Pancreas (tissue), 10 donors: ENCODE data around the gene PTPRD. TPM values are rescaled to one million over a fixed set of nuclear protein-coding genes. Genes with fewer than 3 reads are reported as not detected.

Source experiments
- ATAC-seq, 4 donors: fragments of 200-7000 bp; cut with Tn5 transposase; one replicate each; pipeline versions ENCODE4 v1.8.0 to v1.9.1; 2020; ENCODE audit warnings: mild to moderate bottlenecking in 4 of 4, moderate library complexity in 4 of 4
- DNase-seq, 6 donors: peaks; one replicate each; pipeline ENCODE4 v3.0.0-alpha.2; 2020
- FAIRE-seq: peaks from 2 replicates; lab custom pipeline; 2012; peaks lifted over from hg19 to GRCh38; lab: Jason Lieb, UNC
- H3K27ac ChIP-seq, 4 donors: fragments of 200-600 bp; sonication (generic); 1 replicate in 3 of 4; 2 replicates in 1 of 4; pipeline versions ENCODE4 v1.5.0 to v1.8.0; 2020
- H3K27me3 ChIP-seq, 4 donors: fragments of 200-600 bp; one replicate each; pipeline ENCODE4 v1.8.0; 2021
- H3K36me3 ChIP-seq, 3 donors: fragments of 200-600 bp; sonication (generic) in 1 of 3; one replicate each; pipeline versions ENCODE4 v1.5.0 to v1.8.0; 2020 to 2021
- H3K4me1 ChIP-seq, 3 donors: fragments of 200-600 bp; one replicate each; pipeline ENCODE4 v1.8.0; 2021
- H3K4me3 ChIP-seq, 4 donors: fragments of 200-600 bp; sonication (generic) in 2 of 4; one replicate each; pipeline versions ENCODE4 v1.5.0 to v1.8.0; 2020 to 2021
- H3K9me3 ChIP-seq, 4 donors: fragments of 200-600 bp; one replicate each; pipeline ENCODE4 v1.8.0; 2021
- CTCF ChIP-seq, 4 donors: fragments of 200-600 bp; sonication (generic) in 3 of 4; IDR thresholded peaks; one replicate each; pipeline versions ENCODE4 v1.5.0 to v1.8.0; 2021; ENCODE audit warnings: antibody characterized with exemption in 4 of 4
- WGBS, 2 donors: extraction: QIAGEN DNeasy Blood & Tissue Kit; methylation state at CpG; one replicate each; pipeline ENCODE4 v1.1.7; 2013; 5-methylcytosine and 5-hydroxymethylcytosine counted together
- intact Hi-C, 3 donors: fragments of 100-400 bp; cut with DNase I; formaldehyde crosslinking; loops; one replicate each; pipeline versions ENCODE4 v1.11.1 to v1.14.2; 2022
- polyA plus RNA-seq, 2 donors: library from polyadenylated mRNA; stranded (reverse); fragments of 200-250 nt; gene quantifications; one replicate each; pipeline ENCODE4 v1.2.3, GENCODE V29; 2013
- total RNA-seq, 6 donors: library from RNA; stranded (reverse); fragmentation: NEBNext Ultra II Directional in 4 of 6; extraction: Animal tissue kit (Norgen Biotek cat#: 25700) in 4 of 6; gene quantifications; one replicate each; pipeline versions ENCODE4 v1.2.1 to v1.2.4, GENCODE V29; 2021 to 2023
- donor health status: healthy with polysubstance abuse.
- donor health status: DM: no; HTN: no; CAD: no; lungs with moderate emphysema.
- donor health status: DM: no; HTN: no; CAD: no.
- donor health status: control.
- donor health status: control.
- donor health status: Bipolar disorder and iron deficiency.
- donor health status: DM: yes; HTN: yes; CAD: no.
- donor health status: DM: no; HTN: no; CAD: no.
- donor health status: DM: no; HTN: no; CAD: no.
- donor health status: DM: yes; HTN: yes; CAD: no.

The PTPRD gene
- total and polyA plus RNA-seq, 8 donors: 2.1 to 21.7 (median 5.1) TPM

GRCh38 chr9:10144355-10144754 is 468.4 kb downstream of the PTPRD start:
- Histone ChIP-seq H3K9me3 (no peaks in the 10 kb centered on the region), H3K27ac (no peak overlapping the region), H3K4me3 (no peak overlapping the region), H3K36me3 (no peaks in the 10 kb centered on the region), H3K27me3 (no peaks in the 10 kb centered on the region), H3K4me1 (peaks cover 0 to 10% (median 9%) of the 10 kb centered on the region in 3 donors)
- 82 to 83% methylated on average over 3 of the region's 3 CpGs for WGBS, 2 donors
- intact Hi-C loops: no loop called here
- FAIRE-seq (no peak), ATAC-seq (no peak), DNase-seq (no peak)
- no peak for TF ChIP-seq CTCF (IDR thresholded peaks at IDR 0.05)

DNA sequence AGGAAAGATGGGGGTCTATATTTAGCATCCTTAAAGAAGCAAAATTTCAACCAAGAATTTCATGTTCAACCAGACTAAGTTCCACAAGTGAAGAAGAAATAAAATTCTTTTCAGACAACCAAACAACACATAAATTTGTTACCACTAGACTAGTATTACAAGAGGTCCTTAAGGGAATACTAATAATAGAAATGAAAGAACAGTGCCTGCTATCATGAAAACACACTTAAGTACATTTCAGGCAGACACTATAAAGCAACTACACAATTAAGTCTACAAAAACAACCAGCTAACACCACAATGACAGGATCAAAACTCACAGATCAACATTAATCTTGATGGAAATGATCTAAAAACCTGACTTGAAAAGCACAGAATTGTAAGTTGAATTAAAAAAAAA is 477.2 kb downstream of the PTPRD start:
- Histone ChIP-seq H3K4me3 (no peak overlapping the region), H3K27me3 (no peaks in the 10 kb centered on the region), H3K27ac (no peak overlapping the region), H3K4me1 (no peaks in the 10 kb centered on the region), H3K9me3 (no peaks in the 10 kb centered on the region), H3K36me3 (no peaks in the 10 kb centered on the region)
- FAIRE-seq (no peak), DNase-seq (no peak), ATAC-seq (no peak)
- intact Hi-C loops: no loop called here
- no peak for TF ChIP-seq CTCF (IDR thresholded peaks at IDR 0.05)

DNA sequence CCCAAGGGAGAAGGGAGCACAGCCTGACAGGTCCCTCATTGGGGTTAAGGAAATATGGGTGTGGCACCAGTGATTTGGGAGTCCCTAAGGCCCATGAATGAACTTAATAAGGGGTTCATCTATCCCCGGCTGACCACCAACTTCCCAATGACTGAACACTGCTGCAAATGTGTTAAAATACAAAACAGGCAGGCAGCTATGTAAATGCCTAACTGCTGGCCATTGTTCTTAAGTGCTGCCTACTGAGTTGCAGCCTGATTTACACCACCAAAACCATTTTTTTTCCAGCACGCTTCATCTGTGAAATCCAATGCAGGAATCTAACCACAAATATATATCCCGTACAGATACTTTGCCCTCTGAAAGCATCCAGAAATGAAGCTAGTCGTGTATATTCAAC is 478.5 kb downstream of the PTPRD start:
- ATAC-seq: no peak

DNA sequence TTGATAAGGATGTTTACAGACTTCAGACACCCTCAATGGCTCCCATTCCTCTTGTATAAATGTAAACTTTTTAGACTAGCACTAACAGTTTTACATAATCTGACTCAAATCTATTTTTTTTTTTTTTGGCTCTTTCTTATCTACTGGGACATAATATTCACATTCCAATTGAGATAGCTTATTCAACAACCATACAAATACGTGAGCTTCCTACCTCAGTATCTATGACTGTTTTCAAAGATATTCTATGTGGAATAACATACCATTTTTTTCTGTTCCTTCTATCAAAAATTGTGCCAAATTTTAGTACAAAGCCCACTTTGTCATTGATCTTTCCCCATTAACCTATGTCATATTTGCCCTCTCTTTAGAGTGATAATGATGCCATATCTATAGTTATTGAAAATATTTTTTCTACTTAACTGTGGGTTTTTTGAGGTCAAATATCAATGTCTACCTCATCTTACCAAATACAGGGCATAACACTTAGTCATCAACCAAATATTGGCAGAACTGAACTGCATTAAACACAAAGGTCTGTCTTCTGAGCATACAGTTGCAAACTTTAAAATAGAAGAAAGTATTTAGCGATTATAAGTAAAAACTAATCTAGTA is 482.6 kb downstream of the PTPRD start:
- Histone ChIP-seq H3K9me3 (no peaks in the 10 kb centered on the region), H3K4me3 (no peak overlapping the region), H3K4me1 (no peaks in the 10 kb centered on the region), H3K27ac (no peak overlapping the region), H3K36me3 (no peaks in the 10 kb centered on the region), H3K27me3 (no peaks in the 10 kb centered on the region)
- intact Hi-C loops: no loop called here
- WGBS, 2 donors: 36 to 38% methylated on average over 2 of the region's 2 CpGs
- TF ChIP-seq CTCF (IDR thresholded peaks at IDR 0.05): no peak
- ATAC-seq: no peak
- DNase-seq: no peak
- no peak for FAIRE-seq

More for the DNA sequence above, 478.5 kb downstream of the PTPRD start:
- DNase-seq: no peak
- H3K4me1 ChIP-seq: no peaks in the 10 kb centered on the region
- H3K27ac ChIP-seq: no peak overlapping the region
- H3K36me3 ChIP-seq: no peaks in the 10 kb centered on the region
- no peak overlapping the region for H3K4me3 ChIP-seq
- no peak for TF ChIP-seq CTCF (IDR thresholded peaks at IDR 0.05)
- H3K27me3 ChIP-seq: no peaks in the 10 kb centered on the region
- no peak for FAIRE-seq
- WGBS, 2 donors: 66 to 76% methylated on average over 4 of the region's 4 CpGs
- intact Hi-C loops: no loop called here
- no peaks in the 10 kb centered on the region for H3K9me3 ChIP-seq

DNA sequence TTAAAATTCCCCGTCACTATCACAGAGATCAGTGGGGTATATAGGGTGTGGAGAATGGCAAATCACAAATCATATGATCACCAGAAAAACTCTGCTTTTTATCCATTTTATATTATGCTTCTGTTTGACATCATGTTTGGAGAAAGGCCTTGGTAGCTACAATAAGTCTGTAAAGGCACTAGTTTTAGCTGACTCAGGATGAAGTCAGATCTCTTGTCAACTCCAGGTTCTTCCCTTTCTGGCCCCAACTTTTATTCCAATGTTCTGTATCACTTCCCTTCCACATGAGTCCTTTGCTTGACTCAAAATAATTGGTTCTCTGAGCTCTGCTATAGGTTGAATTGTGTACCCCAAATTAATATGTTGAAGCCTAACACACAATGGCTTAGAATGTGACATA is 484.9 kb downstream of the PTPRD start:
- no peak for TF ChIP-seq CTCF (IDR thresholded peaks at IDR 0.05)
- DNase-seq (no peak), ATAC-seq (no peak), FAIRE-seq (no peak)
- H3K27ac ChIP-seq: no peak overlapping the region
- H3K9me3 ChIP-seq: no peaks in the 10 kb centered on the region
- intact Hi-C loops: no loop called here
- no peaks in the 10 kb centered on the region for H3K36me3 ChIP-seq
- H3K27me3 ChIP-seq: no peaks in the 10 kb centered on the region
- H3K4me1 ChIP-seq: no peaks in the 10 kb centered on the region
- H3K4me3 ChIP-seq: no peak overlapping the region
- WGBS, 2 donors: 74 to 95% methylated on average over 1 of the region's 1 CpG
